Bronchial smooth muscle cell (primary cell): Measurements from ENCODE around the gene OLFML3. TPM values are rescaled to one million over a fixed set of nuclear protein-coding genes. Genes with fewer than 3 reads are reported as not detected.

Experiments used
- total RNA-seq: library from RNA; depleted of rRNA; stranded (reverse); fragments of >200 nt; gene quantifications from 2 replicates; pipeline ENCODE4 v1.2.1, GENCODE V29; 2014

The OLFML3 gene, protein sequence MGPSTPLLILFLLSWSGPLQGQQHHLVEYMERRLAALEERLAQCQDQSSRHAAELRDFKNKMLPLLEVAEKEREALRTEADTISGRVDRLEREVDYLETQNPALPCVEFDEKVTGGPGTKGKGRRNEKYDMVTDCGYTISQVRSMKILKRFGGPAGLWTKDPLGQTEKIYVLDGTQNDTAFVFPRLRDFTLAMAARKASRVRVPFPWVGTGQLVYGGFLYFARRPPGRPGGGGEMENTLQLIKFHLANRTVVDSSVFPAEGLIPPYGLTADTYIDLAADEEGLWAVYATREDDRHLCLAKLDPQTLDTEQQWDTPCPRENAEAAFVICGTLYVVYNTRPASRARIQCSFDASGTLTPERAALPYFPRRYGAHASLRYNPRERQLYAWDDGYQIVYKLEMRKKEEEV
- total RNA-seq: 140 and 177 TPM in 2 replicates

GRCh38 chr1:113978863-113979702 lies at the start of gene OLFML3:
Gene OLFML3 (plus strand): TSS chr1:113979474. CDS start chr1:113979517, 43 bp downstream.

Other genes starting within 250 kb of the OLFML3 start
- 17.2 and 22.9 TPM in 2 replicates for gene PHTF1, start 220.0 kb upstream of the OLFML3 start, total RNA-seq
- 6.6 and 13.2 TPM in 2 replicates for gene RSBN1, start 167.0 kb upstream of the OLFML3 start, total RNA-seq
- gene PTPN22, start 107.8 kb upstream of the OLFML3 start, total RNA-seq: 0.77 and 0.95 TPM in 2 replicates
- under 0.01 TPM in 2 replicates for gene BCL2L15, start 91.9 kb upstream of the OLFML3 start, total RNA-seq
- gene AP4B1, start 74.7 kb upstream of the OLFML3 start, total RNA-seq: 13.9 and 14.2 TPM in 2 replicates
- gene DCLRE1B, start 74.1 kb upstream of the OLFML3 start, total RNA-seq: 0.69 and 0.79 TPM in 2 replicates
- 12.2 and 14.0 TPM in 2 replicates for gene HIPK1, start 50.1 kb upstream of the OLFML3 start, total RNA-seq
- gene SYT6, start 174.4 kb downstream of the OLFML3 start, total RNA-seq: not detected in 2 replicates